ENCODE data around the gene ATG9A.

The ATG9A gene

GRCh38 chr2:219221957-219222518 is 7.4 kb downstream of the ATG9A start:
- DNase-seq, result no peak

- no peak for DNase-seq
These were observed 8.6 kb downstream of the ATG9A start for GRCh38 chr2:219220652-219221402.

- DNase-seq, result no peak
These were observed 9.5 kb downstream of the ATG9A start for GRCh38 chr2:219219784-219220532.

- DNase-seq, result peak; percentile 91
These were observed 10.4 kb downstream of the ATG9A start, which contains the start of gene ABCB6 for GRCh38 chr2:219218732-219219701. TSS of gene ABCB6 (minus strand) at chr2:219218958. CDS start at chr2:219218673, 285 bp downstream.

- no peak for DNase-seq
These were observed 11.2 kb downstream of the ATG9A start for GRCh38 chr2:219218217-219218731.

GRCh38 chr2:219216535-219216915 is 12.9 kb downstream of the ATG9A start:
- DNase-seq, result no peak

GRCh38 chr2:219215871-219216534 is 13.4 kb downstream of the ATG9A start:
- no peak for DNase-seq

- no peak for DNase-seq
These were observed 14.7 kb downstream of the ATG9A start for GRCh38 chr2:219214786-219215185.

- DNase-seq, result no peak
These were observed 15.3 kb downstream of the ATG9A start for GRCh38 chr2:219214141-219214540.

GRCh38 chr2:219213486-219214071 is 15.9 kb downstream of the ATG9A start:
- no peak for DNase-seq

GRCh38 chr2:219213026-219213415 is 16.4 kb downstream of the ATG9A start:
- no peak for DNase-seq

GRCh38 chr2:219210886-219211362 is 18.5 kb downstream of the ATG9A start:
- DNase-seq, result no peak

GRCh38 chr2:219210196-219210885 is 19.1 kb downstream of the ATG9A start:
- DNase-seq, result no peak

GRCh38 chr2:219209236-219210195 is 19.9 kb downstream of the ATG9A start:
- no peak for DNase-seq

GRCh38 chr2:219207884-219208740 is 21.3 kb downstream of the ATG9A start:
- no peak for DNase-seq

- no peak for DNase-seq
These were observed 22.1 kb downstream of the ATG9A start for GRCh38 chr2:219207134-219207883.

- DNase-seq, result peak; percentile 94
These were observed 22.9 kb downstream of the ATG9A start, which contains the start of gene ZFAND2B for GRCh38 chr2:219206328-219207133. TSS of gene ZFAND2B (plus strand) at chr2:219206782. CDS start at chr2:219206988, 206 bp downstream.
